ENCODE data around the gene ZBTB46. TPM values are rescaled to one million over a fixed set of nuclear protein-coding genes. Genes with fewer than 3 reads are reported as not detected.

ZBTB46 gene, protein sequence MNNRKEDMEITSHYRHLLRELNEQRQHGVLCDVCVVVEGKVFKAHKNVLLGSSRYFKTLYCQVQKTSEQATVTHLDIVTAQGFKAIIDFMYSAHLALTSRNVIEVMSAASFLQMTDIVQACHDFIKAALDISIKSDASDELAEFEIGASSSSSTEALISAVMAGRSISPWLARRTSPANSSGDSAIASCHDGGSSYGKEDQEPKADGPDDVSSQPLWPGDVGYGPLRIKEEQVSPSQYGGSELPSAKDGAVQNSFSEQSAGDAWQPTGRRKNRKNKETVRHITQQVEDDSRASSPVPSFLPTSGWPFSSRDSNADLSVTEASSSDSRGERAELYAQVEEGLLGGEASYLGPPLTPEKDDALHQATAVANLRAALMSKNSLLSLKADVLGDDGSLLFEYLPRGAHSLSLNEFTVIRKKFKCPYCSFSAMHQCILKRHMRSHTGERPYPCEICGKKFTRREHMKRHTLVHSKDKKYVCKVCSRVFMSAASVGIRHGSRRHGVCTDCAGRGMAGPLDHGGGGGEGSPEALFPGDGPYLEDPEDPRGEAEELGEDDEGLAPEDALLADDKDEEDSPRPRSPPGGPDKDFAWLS
- total RNA-seq (2021) (0.96 and 1.1 TPM in 2 replicates), Bru-seq, nascent RNA (percentile 21 among the genes with signal in this experiment), BruChase-seq, experiment 1, labeled RNA remaining after a 2-hour chase (percentile 24 among the genes with signal in this experiment), BruChase-seq, experiment 2, labeled RNA remaining after a 6-hour chase (percentile 24 among the genes with signal in this experiment)
- long read RNA-seq: 0 reads

DNA sequence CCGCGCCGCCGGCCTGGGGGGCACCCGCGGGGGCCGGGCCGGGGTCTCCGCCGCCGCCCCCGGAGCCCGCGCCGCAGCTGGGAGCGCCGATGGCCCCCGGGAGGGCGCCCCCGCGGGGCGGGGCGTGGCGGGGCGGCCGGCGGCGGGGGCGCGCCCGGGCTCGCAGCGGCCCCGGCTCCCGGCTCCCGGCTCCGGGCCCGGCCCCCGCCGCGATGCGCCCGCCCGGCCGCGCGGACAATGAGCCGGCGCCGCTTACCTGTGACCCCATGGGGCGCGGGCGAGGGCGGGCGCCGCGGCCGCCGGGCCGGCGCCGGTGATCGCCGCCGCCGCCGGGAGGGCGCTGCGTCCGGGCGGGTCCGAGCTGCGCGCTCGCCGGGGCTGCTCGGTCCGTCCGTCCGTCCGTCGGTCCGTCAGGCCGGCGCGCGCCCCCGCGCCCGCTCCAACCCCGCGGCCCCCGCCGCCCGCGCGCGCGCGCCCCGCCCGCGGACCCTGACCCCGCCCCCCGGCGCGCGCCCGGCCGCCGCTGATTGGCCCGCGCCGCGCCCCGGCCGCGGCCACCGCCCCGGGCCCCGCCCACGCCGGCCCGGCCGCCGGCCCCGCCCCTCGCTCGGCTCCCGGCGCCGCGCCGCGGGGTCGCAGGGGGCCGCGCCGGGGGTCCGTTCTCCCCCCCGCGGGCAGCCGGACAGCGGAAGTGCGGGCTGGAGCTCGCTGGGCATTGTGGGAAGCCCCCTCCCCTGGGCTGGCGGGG, at the start of gene ZBTB46:
Gene ZBTB46 (minus strand): TSS at position 424 of the 748 bp plus-strand sequence. CDS start 40,507 bp downstream, outside the sequence.
- Histone ChIP-seq H3K36me3 (ENCODE audit: insufficient read depth, low read length, poor library complexity, severe bottlenecking) (no peaks in the 10 kb centered on the region), H3K4me3 (ENCODE audit: low read depth, low read length, poor library complexity, severe bottlenecking) (peak within 1 kb of the TSS; percentile 50), H3K4me1 (ENCODE audit: insufficient read depth, low read length, poor library complexity, severe bottlenecking) (no peaks in the 10 kb centered on the region), H3K27me3 (replicated peaks; ENCODE audit: insufficient read depth, low read depth, low read length, poor library complexity) (peaks cover 38% of the 10 kb centered on the region), H3K27ac (ENCODE audit: low read depth, low read length, poor library complexity, severe bottlenecking) (no peak within 1 kb of the TSS), H3K9me3 (ENCODE audit: low read depth, low read length, poor library complexity, severe bottlenecking) (no peaks in the 10 kb centered on the region)
- BruUV-seq (replicated peaks): no TSS peak
- peak; percentile 61 for DNase-seq (ENCODE audit: low spot score)
- CTCF ChIA-PET: no interaction called here
- intact Hi-C loops (cut with micrococcal nuclease; ENCODE audit: unreplicated experiment): no loop called here
- TF ChIP-seq, protein P1, sequence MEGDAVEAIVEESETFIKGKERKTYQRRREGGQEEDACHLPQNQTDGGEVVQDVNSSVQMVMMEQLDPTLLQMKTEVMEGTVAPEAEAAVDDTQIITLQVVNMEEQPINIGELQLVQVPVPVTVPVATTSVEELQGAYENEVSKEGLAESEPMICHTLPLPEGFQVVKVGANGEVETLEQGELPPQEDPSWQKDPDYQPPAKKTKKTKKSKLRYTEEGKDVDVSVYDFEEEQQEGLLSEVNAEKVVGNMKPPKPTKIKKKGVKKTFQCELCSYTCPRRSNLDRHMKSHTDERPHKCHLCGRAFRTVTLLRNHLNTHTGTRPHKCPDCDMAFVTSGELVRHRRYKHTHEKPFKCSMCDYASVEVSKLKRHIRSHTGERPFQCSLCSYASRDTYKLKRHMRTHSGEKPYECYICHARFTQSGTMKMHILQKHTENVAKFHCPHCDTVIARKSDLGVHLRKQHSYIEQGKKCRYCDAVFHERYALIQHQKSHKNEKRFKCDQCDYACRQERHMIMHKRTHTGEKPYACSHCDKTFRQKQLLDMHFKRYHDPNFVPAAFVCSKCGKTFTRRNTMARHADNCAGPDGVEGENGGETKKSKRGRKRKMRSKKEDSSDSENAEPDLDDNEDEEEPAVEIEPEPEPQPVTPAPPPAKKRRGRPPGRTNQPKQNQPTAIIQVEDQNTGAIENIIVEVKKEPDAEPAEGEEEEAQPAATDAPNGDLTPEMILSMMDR (conservative IDR thresholded peaks at IDR 0.05; ENCODE audit: low read depth, low read length): no peak
- no peak for TF ChIP-seq EZH2 (IDR thresholded peaks at IDR 0.05; ENCODE audit: borderline replicate concordance, low read depth, low read length, poor library complexity, severe bottlenecking)
- POLR2A ChIA-PET (ENCODE audit: low non-redundant PET): no interaction called here

DNA sequence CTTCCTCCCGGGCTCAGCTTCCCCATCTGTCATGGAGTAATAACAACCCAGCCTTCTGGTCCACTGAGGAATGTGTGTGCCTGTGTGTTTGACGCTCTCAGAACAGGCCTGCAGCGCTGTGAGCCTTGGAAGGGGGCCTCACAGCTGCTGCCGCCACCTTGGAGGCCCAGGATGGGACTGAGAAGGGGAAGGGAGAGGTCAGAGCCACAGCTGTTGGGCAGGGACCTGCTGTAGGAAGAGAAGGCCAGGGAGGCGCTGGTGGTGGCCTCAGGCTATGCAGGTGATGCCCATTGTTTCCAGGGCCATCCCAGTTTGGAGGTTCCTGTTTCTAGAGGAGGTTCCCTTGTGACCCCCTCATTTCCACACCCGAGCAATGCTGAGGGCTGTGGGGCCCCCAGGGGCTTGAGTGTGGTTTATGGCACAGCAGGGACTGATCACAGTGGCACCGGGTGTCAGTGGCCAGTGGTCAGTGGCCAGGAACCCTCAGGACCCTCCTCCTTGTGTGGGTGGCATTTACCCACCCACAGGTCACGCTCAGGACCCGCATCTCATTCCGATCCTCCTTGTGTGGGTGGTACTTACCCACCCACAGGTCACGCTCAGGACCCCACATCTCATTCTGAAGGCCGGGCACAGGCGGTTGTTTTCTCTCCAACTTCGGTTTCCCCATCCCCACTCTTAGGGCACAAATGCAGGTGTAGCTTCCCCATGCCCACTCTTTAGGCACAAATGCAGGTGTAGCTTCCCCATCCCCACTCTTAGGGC, 48.0 kb upstream of the ZBTB46 start:
- Histone ChIP-seq H3K27ac (ENCODE audit: low read depth, low read length, poor library complexity, severe bottlenecking) (no peak overlapping the region), H3K36me3 (ENCODE audit: insufficient read depth, low read length, poor library complexity, severe bottlenecking) (peaks cover 30% of the 10 kb centered on the region), H3K4me1 (ENCODE audit: insufficient read depth, low read length, poor library complexity, severe bottlenecking) (no peaks in the 10 kb centered on the region), H3K9me3 (ENCODE audit: low read depth, low read length, poor library complexity, severe bottlenecking) (no peaks in the 10 kb centered on the region), H3K27me3 (replicated peaks; ENCODE audit: insufficient read depth, low read depth, low read length, poor library complexity) (no peaks in the 10 kb centered on the region), H3K4me3 (ENCODE audit: low read depth, low read length, poor library complexity, severe bottlenecking) (no peak overlapping the region)
- TF ChIP-seq, protein P1 (conservative IDR thresholded peaks at IDR 0.05; ENCODE audit: low read depth, low read length): no peak
- TF ChIP-seq EZH2 (IDR thresholded peaks at IDR 0.05; ENCODE audit: borderline replicate concordance, low read depth, low read length, poor library complexity, severe bottlenecking): no peak
- BruUV-seq (replicated peaks): no TSS peak
- intact Hi-C loops (cut with micrococcal nuclease; ENCODE audit: unreplicated experiment): no loop called here
- CTCF ChIA-PET: no interaction called here
- no peak for DNase-seq (ENCODE audit: low spot score)
- POLR2A ChIA-PET (ENCODE audit: low non-redundant PET): no interaction called here

Data from A673 (cell line).